GM12878 (cell line): ENCODE data around the gene NOTCH3. TPM values are rescaled to one million over a fixed set of nuclear protein-coding genes. Genes with fewer than 3 reads are reported as not detected.

Experiments
- ATAC-seq: fragments of 200-7000 bp; cut with Tn5 transposase; 3 replicates; pipeline ENCODE4 v1.9.1; 2020; ENCODE audit warnings: mild to moderate bottlenecking, moderate library complexity
- BruUV-seq: library from RNA; stranded (reverse); fragments of 400-500 nt; replicated peaks from 2 replicates; lab custom pipeline; 2021; lab: Mats Ljungman, UMichigan
- CTCF ChIA-PET: fragments of 300-600 bp; sonication (Branson Sonifier 250); formaldehyde crosslinking; extraction: SDS; loops from one replicate; lab custom pipeline; 2021; ENCODE audit warnings: inconsistent platforms; lab: Yijun Ruan, JAX
- POLR2A ChIA-PET: fragments of 350-600 bp; formaldehyde crosslinking; extraction: SDS; loops from one replicate; lab custom pipeline; 2021; ENCODE audit warnings: inconsistent platforms; lab: Charles Lee
- RAD21 ChIA-PET: fragments of 300-600 bp; sonication (Branson Sonifier 250); formaldehyde crosslinking; loops from one replicate; lab custom pipeline; 2023; ENCODE audit warnings: antibody characterized with exemption; ENCODE audit not compliant: unreplicated experiment; lab: Charles Lee
- SMC1A ChIA-PET: fragments of 300-600 bp; sonication (Branson Sonifier 250); formaldehyde crosslinking; loops from one replicate; lab custom pipeline; 2023; ENCODE audit not compliant: unreplicated experiment, uncharacterized antibody; lab: Charles Lee
- DNase-seq: peaks from one replicate; pipeline ENCODE4 v3.0.0-alpha.2; 2011; ENCODE audit warnings: low read depth, low spot score
- FAIRE-seq: peaks from 3 replicates; lab custom pipeline; 2011; peaks lifted over from hg19 to GRCh38; lab: Jason Lieb, UNC
- H2AFZ ChIP-seq: 2 replicates; pipeline ENCODE4 v1.6.0; 2011; ENCODE audit warnings: low read depth, low read length, control low read depth; ENCODE audit not compliant: control insufficient read depth
- H3K27ac ChIP-seq: 2 replicates; pipeline ENCODE4 v1.5.1; 2011; ENCODE audit warnings: control low read depth; ENCODE audit not compliant: control insufficient read depth, insufficient read depth
- H3K27me3 ChIP-seq, 2 experiments: replicated peaks in 1 of 2; 2 replicates each; pipeline versions ENCODE4 v1.6.0 to v1.6.1; 2011; ENCODE audit warnings: low read length in 1 of 2; ENCODE audit not compliant: control insufficient read depth in 2 of 2, insufficient read depth in 2 of 2
- H3K36me3 ChIP-seq, 2 experiments: 2 replicates each; pipeline ENCODE4 v1.5.1; 2011; ENCODE audit warnings: low read length in 1 of 2; ENCODE audit not compliant: control insufficient read depth in 2 of 2, insufficient read depth in 2 of 2
- H3K4me1 ChIP-seq: 2 replicates; pipeline ENCODE4 v1.6.1; 2011; ENCODE audit warnings: mild to moderate bottlenecking, low read length, moderate library complexity, mixed read lengths; ENCODE audit not compliant: control insufficient read depth, insufficient read depth
- H3K4me2 ChIP-seq: 2 replicates; pipeline ENCODE4 v1.6.0; 2011; ENCODE audit warnings: control low read depth; ENCODE audit not compliant: control insufficient read depth, insufficient read depth
- H3K4me3 ChIP-seq: fragments of 200-600 bp; sonication (generic); 2 replicates; pipeline ENCODE4 v1.5.1; 2016
- H3K79me2 ChIP-seq: 2 replicates; pipeline ENCODE4 v1.6.0; 2011; ENCODE audit warnings: low read length; ENCODE audit not compliant: control insufficient read depth, insufficient read depth
- H3K9ac ChIP-seq: 2 replicates; pipeline ENCODE4 v1.8.0; 2011; ENCODE audit warnings: low read length, control low read depth, mixed read lengths; ENCODE audit not compliant: control insufficient read depth, insufficient read depth
- H3K9me3 ChIP-seq: replicated peaks from 3 replicates; pipeline ENCODE4 v1.5.1; 2011; ENCODE audit warnings: mild to moderate bottlenecking, low read length; ENCODE audit not compliant: control insufficient read depth, insufficient read depth
- H4K20me1 ChIP-seq: 2 replicates; pipeline ENCODE4 v1.6.0; 2011; ENCODE audit not compliant: control insufficient read depth, insufficient read depth
- EP300 ChIP-seq, 2 experiments: fragments of 150-350 bp in 1 of 2; IDR thresholded peaks; 2 replicates each; pipeline ENCODE4 v1.6.1; 2011 to 2012; ENCODE audit warnings: low read depth in 2 of 2, low read length in 2 of 2, borderline replicate concordance in 1 of 2, improper control_type of control experiment in 1 of 2, inconsistent platforms in 1 of 2; ENCODE audit not compliant: control insufficient read depth in 1 of 2
- IRF4 ChIP-seq: IDR thresholded peaks from 2 replicates; pipeline ENCODE4 v1.6.1; 2011; ENCODE audit warnings: low read depth, low read length
- JUNB ChIP-seq: IDR thresholded peaks from 2 replicates; pipeline ENCODE4 v1.6.1; 2016; ENCODE audit warnings: antibody characterized with exemption, mild to moderate bottlenecking
- KAT2A ChIP-seq: conservative IDR thresholded peaks from 2 replicates; pipeline ENCODE4 v1.6.1; 2011; ENCODE audit warnings: low read depth, low read length; ENCODE audit not compliant: control insufficient read depth
- LARP7 ChIP-seq: fragments of 450-650 bp; IDR thresholded peaks from 2 replicates; pipeline ENCODE4 v1.6.1; 2017; ENCODE audit warnings: mild to moderate bottlenecking
- MEF2B ChIP-seq: fragments of 450-650 bp; IDR thresholded peaks from 2 replicates; pipeline ENCODE4 v1.6.1; 2018; ENCODE audit warnings: mild to moderate bottlenecking, moderate library complexity; ENCODE audit not compliant: partially characterized antibody, poor library complexity, severe bottlenecking
- MXI1 ChIP-seq: fragments of 150-350 bp; IDR thresholded peaks from 2 replicates; pipeline ENCODE4 v1.6.1; 2011; ENCODE audit warnings: low read depth, mild to moderate bottlenecking, inconsistent platforms, low read length, improper control_type of control experiment
- NFYA ChIP-seq: IDR thresholded peaks from 2 replicates; pipeline ENCODE4 v1.6.1; 2011; ENCODE audit warnings: low read depth, mild to moderate bottlenecking, low read length, improper control_type of control experiment, borderline replicate concordance
- POLR2A ChIP-seq: IDR thresholded peaks from 2 replicates; pipeline ENCODE4 v1.6.1; 2011; ENCODE audit warnings: low read depth, mild to moderate bottlenecking, low read length
- SKIL ChIP-seq: fragments of 450-650 bp; IDR thresholded peaks from 2 replicates; pipeline ENCODE4 v1.6.1; 2017; ENCODE audit warnings: mild to moderate bottlenecking, low read depth, inconsistent platforms; ENCODE audit not compliant: poor library complexity, severe bottlenecking
- SREBF1 ChIP-seq: IDR thresholded peaks from 2 replicates; pipeline ENCODE4 v1.6.1; 2012; ENCODE audit warnings: mild to moderate bottlenecking, low read length
- TCF12 ChIP-seq: IDR thresholded peaks from 2 replicates; pipeline ENCODE4 v1.6.1; 2011; ENCODE audit warnings: low read depth, mild to moderate bottlenecking, low read length
- WGBS: methylation state at CpG from one replicate; pipeline ENCODE4 v1.1.6; 2016; ENCODE audit warnings: low lambda C conversion rate; ENCODE audit not compliant: insufficient replicate concordance, insufficient coverage; ENCODE audit errors: missing lambda C conversion rate; 5-methylcytosine and 5-hydroxymethylcytosine counted together
- in situ Hi-C: fragments of 300-500 bp; cut with MboI; formaldehyde crosslinking; loops from 9 replicates; pipeline ENCODE4 v1.14.3; 2018; ENCODE audit warnings: mixed read lengths
- intact Hi-C: fragments of 100-400 bp; cut with micrococcal nuclease; formaldehyde crosslinking; loops from one replicate; pipeline ENCODE4 v1.14.2; 2022; ENCODE audit not compliant: unreplicated experiment
- polyA plus RNA-seq, 11 experiments: library from polyadenylated mRNA; depleted of rRNA in 4 of 11; unstranded in 6 of 11; stranded (reverse) in 5 of 11; fragments of >200 nt; fragmentation: Nextera tagmentation in 4 of 11; fragmentation: Illumina TruSeq in 1 of 11; extraction: Ambion mirVana in 4 of 11; extraction: Trizol in 1 of 11; gene quantifications; 1 replicate in 1 of 11; 2 replicates in 10 of 11; pipeline versions ENCODE4 v1.2.1 to v1.2.3, GENCODE V29; 2011 to 2016; ENCODE audit warnings: inconsistent platforms in 2 of 11, missing spikeins in 2 of 11, low read depth in 1 of 11
- total RNA-seq, 4 experiments: library from RNA; depleted of rRNA in 3 of 4; stranded (reverse); fragments of >200 nt in 3 of 4; fragmentation: Illumina TruSeq in 1 of 4; extraction: Trizol in 1 of 4; gene quantifications; 2 replicates each; pipeline versions ENCODE4 v1.2.1 to v1.2.3, GENCODE V29; 2013 to 2021
- TF ChIP-seq, protein P1 (sequence below): fragments of 450-650 bp; IDR thresholded peaks from 2 replicates; pipeline ENCODE4 v1.6.1; 2014; ENCODE audit warnings: mild to moderate bottlenecking

Gene NOTCH3
- total and polyA plus RNA-seq, 10 of the 15 experiments (the other 5 are each of a cell fraction or from before 2014, with no cell fraction given): 0.01 to 0.42 (median 0.10) TPM; not detected in 5

- TF ChIP-seq SKIL: no peak
- no peak for TF ChIP-seq JUNB
- TF ChIP-seq IRF4: no peak
- no peak for TF ChIP-seq MEF2B
- TF ChIP-seq EP300 (IDR thresholded peaks at IDR 0.05; ENCODE audit: borderline replicate concordance in 1 of 2, control insufficient read depth in 1 of 2, low read depth in 2 of 2, low read length in 2 of 2): no peak
- no peak for TF ChIP-seq TCF12
- TF ChIP-seq, protein P1, sequence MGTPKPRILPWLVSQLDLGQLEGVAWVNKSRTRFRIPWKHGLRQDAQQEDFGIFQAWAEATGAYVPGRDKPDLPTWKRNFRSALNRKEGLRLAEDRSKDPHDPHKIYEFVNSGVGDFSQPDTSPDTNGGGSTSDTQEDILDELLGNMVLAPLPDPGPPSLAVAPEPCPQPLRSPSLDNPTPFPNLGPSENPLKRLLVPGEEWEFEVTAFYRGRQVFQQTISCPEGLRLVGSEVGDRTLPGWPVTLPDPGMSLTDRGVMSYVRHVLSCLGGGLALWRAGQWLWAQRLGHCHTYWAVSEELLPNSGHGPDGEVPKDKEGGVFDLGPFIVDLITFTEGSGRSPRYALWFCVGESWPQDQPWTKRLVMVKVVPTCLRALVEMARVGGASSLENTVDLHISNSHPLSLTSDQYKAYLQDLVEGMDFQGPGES: no peak
- no peak for TF ChIP-seq SREBF1
- no peak for TF ChIP-seq KAT2A
- TF ChIP-seq, all 136 proteins: peak for 0
Observed at GRCh38 chr19:15236886-15237285, 36.1 kb upstream of the NOTCH3 start (continued).

GRCh38 chr19:15235781-15236180, 35.0 kb upstream of the NOTCH3 start:
- H3K36me3 ChIP-seq: peaks cover 5 to 31% of the 10 kb centered on the region in 2 experiments
- no peak for TF ChIP-seq LARP7
- TF ChIP-seq MXI1: no peak
- TF ChIP-seq NFYA: no peak
- TF ChIP-seq POLR2A: 0 out of 2 replicates have a peak, but pooled peaks have one; percentile 7
- TF ChIP-seq, all 136 proteins: peak for 1
- Histone ChIP-seq H3K27me3 (peaks cover 5 to 11% of the 10 kb centered on the region in 2 experiments), H3K27ac (no peak overlapping the region), H3K4me1 (peaks cover 3% of the 10 kb centered on the region; the same call in 1 of the 2 replicates), H4K20me1 (no peaks in the 10 kb centered on the region), H3K4me2 (no peak overlapping the region), H3K79me2 (no peaks in the 10 kb centered on the region), H3K9me3 (no peaks in the 10 kb centered on the region), H3K9ac (no peak overlapping the region), H2AFZ (no peak overlapping the region), H3K4me3 (no peak overlapping the region)
- 73% methylated on average over 2 of the region's 2 CpGs for WGBS
- in situ Hi-C loops: no loop called here
- ATAC-seq (no peak), DNase-seq (no peak), FAIRE-seq (no peak)
- ChIA-PET CTCF (no interaction called here), POLR2A (interaction anchor here (0.6 kb wide), 1 partner anchor 1555 kb away, joined by 5 read pairs; no protein-coding TSS in a partner anchor), RAD21 (no interaction called here), SMC1A (no interaction called here)
- no TSS peak for BruUV-seq
- intact Hi-C loops: no loop called here
